Measurements from ENCODE around the gene ALOX5.

- TF ChIP-seq, protein P1, sequence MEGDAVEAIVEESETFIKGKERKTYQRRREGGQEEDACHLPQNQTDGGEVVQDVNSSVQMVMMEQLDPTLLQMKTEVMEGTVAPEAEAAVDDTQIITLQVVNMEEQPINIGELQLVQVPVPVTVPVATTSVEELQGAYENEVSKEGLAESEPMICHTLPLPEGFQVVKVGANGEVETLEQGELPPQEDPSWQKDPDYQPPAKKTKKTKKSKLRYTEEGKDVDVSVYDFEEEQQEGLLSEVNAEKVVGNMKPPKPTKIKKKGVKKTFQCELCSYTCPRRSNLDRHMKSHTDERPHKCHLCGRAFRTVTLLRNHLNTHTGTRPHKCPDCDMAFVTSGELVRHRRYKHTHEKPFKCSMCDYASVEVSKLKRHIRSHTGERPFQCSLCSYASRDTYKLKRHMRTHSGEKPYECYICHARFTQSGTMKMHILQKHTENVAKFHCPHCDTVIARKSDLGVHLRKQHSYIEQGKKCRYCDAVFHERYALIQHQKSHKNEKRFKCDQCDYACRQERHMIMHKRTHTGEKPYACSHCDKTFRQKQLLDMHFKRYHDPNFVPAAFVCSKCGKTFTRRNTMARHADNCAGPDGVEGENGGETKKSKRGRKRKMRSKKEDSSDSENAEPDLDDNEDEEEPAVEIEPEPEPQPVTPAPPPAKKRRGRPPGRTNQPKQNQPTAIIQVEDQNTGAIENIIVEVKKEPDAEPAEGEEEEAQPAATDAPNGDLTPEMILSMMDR (IDR thresholded peaks at IDR 0.05; ENCODE audit: low read depth, low read length, missing input control): no peak
- TF ChIP-seq REST (IDR thresholded peaks at IDR 0.05): no peak
- TF ChIP-seq HNF4A (conservative IDR thresholded peaks at IDR 0.05): no peak
Observed at GRCh38 chr10:45471059-45471458, 97.0 kb downstream of the ALOX5 start.
